ENCODE data around the gene PTPRN2. TPM values are rescaled to one million over a fixed set of nuclear protein-coding genes. Genes with fewer than 3 reads are reported as not detected.

Gene PTPRN2
- total RNA-seq, 2 donors from 2014 or later: 26.1 to 55.5 TPM

GRCh38 chr7:157596471-157596870 is 991.2 kb downstream of the PTPRN2 start:
- no peak for DNase-seq (ENCODE audit: low spot score)
- no peaks in the 10 kb centered on the region for H3K27me3 ChIP-seq (replicated peaks; ENCODE audit: insufficient read depth)
- WGBS: 83% methylated on average over 11 of the region's 11 CpGs

GRCh38 chr7:157596026-157596425 is 991.6 kb downstream of the PTPRN2 start:
- Histone ChIP-seq H3K36me3 (no peaks in the 10 kb centered on the region), H3K27ac (no peak overlapping the region), H3K4me3 (no peak overlapping the region), H3K27me3 (replicated peaks; ENCODE audit: insufficient read depth) (no peaks in the 10 kb centered on the region), H3K9me3 (no peaks in the 10 kb centered on the region), H3K4me1 (replicated peaks) (no peaks in the 10 kb centered on the region)
- no peak for DNase-seq (ENCODE audit: low spot score)
- TF ChIP-seq POLR2A (IDR thresholded peaks at IDR 0.05): no peak
- TF ChIP-seq POLR2AphosphoS5 (IDR thresholded peaks at IDR 0.05): no peak
- TF ChIP-seq CTCF (IDR thresholded peaks at IDR 0.05): no peak
- intact Hi-C loops (cut with DNase I): no loop called here
- 86% methylated on average over 11 of the region's 11 CpGs for WGBS

More at GRCh38 chr7:157596471-157596870, 991.2 kb downstream of the PTPRN2 start:
- no peaks in the 10 kb centered on the region for H3K4me1 ChIP-seq (replicated peaks)
- intact Hi-C loops (cut with DNase I): no loop called here
- TF ChIP-seq POLR2A (IDR thresholded peaks at IDR 0.05) (no peak), POLR2AphosphoS5 (IDR thresholded peaks at IDR 0.05) (no peak), CTCF (IDR thresholded peaks at IDR 0.05) (no peak)
- no peaks in the 10 kb centered on the region for H3K36me3 ChIP-seq
- H3K4me3 ChIP-seq: no peak overlapping the region
- H3K9me3 ChIP-seq: no peaks in the 10 kb centered on the region
- H3K27ac ChIP-seq: no peak overlapping the region

- Histone ChIP-seq H3K27me3 (replicated peaks; ENCODE audit: insufficient read depth) (no peaks in the 10 kb centered on the region), H3K36me3 (no peaks in the 10 kb centered on the region), H3K9me3 (no peaks in the 10 kb centered on the region), H3K4me1 (replicated peaks) (no peaks in the 10 kb centered on the region), H3K27ac (no peak overlapping the region), H3K4me3 (no peak overlapping the region)
- intact Hi-C loops (cut with DNase I): no loop called here
- DNase-seq (ENCODE audit: low spot score): no peak
- TF ChIP-seq CTCF (IDR thresholded peaks at IDR 0.05) (no peak), POLR2A (IDR thresholded peaks at IDR 0.05) (no peak), POLR2AphosphoS5 (IDR thresholded peaks at IDR 0.05) (no peak)
- 89% methylated on average over 20 of the region's 20 CpGs for WGBS
These were observed 992.4 kb downstream of the PTPRN2 start for GRCh38 chr7:157595086-157595855.

GRCh38 chr7:157594306-157594705 is 993.3 kb downstream of the PTPRN2 start:
- no peak for DNase-seq (ENCODE audit: low spot score)
- H3K9me3 ChIP-seq: no peaks in the 10 kb centered on the region

More at GRCh38 chr7:157594306-157594705, 993.3 kb downstream of the PTPRN2 start:
- no peaks in the 10 kb centered on the region for H3K4me1 ChIP-seq (replicated peaks)
- H3K4me3 ChIP-seq: no peak overlapping the region
- H3K36me3 ChIP-seq: no peaks in the 10 kb centered on the region
- no peak overlapping the region for H3K27ac ChIP-seq
- H3K27me3 ChIP-seq (replicated peaks; ENCODE audit: insufficient read depth): no peaks in the 10 kb centered on the region
- TF ChIP-seq CTCF (IDR thresholded peaks at IDR 0.05): no peak
- WGBS: 89% methylated on average over 26 of the region's 26 CpGs
- intact Hi-C loops (cut with DNase I): no loop called here
